ENCODE results near the gene PRR23E.

GRCh38 chr3:127162947-127163645 is 29.8 kb upstream of the PRR23E start:
- no peak for TF ChIP-seq CTCF (IDR thresholded peaks at IDR 0.05)
- TF ChIP-seq ZFX (IDR thresholded peaks at IDR 0.05; ENCODE audit: borderline replicate concordance): no peak

Measured in 22Rv1 (cell line).